ENCODE results near the gene COMMD1. TPM values are rescaled to one million over a fixed set of nuclear protein-coding genes. Genes with fewer than 3 reads are reported as not detected.
"Not testable (repeated sequence)": the region's sequence is repeated elsewhere in the genome, so short reads cannot be mapped to it uniquely, and the experiment has no call there.

COMMD1 gene
- 53.5 and 54.0 TPM in 2 replicates for total RNA-seq (2012; rRNA removed)

- H3K4me3 ChIP-seq (ENCODE audit: low read length): peak within 1 kb of the TSS; percentile 99
- peaks cover 9% of the 10 kb centered on the region for H3K4me1 ChIP-seq (ENCODE audit: control insufficient read depth, insufficient read depth, low read length)
- H3K36me3 ChIP-seq (ENCODE audit: insufficient read depth, low read length): no peaks in the 10 kb centered on the region
- H3K27me3 ChIP-seq (ENCODE audit: control insufficient read depth, insufficient read depth, low read length): no peaks in the 10 kb centered on the region
- H3K4me2 ChIP-seq (ENCODE audit: low read length): peak within 1 kb of the TSS; percentile 98
- peak within 1 kb of the TSS; percentile 93 for H3K9ac ChIP-seq (ENCODE audit: low read depth, low read length)
- H3K9me3 ChIP-seq (replicated peaks; ENCODE audit: low read length): no peaks in the 10 kb centered on the region
These were observed at the start of gene COMMD1 for GRCh38 chr2:61905372-61906185. Gene COMMD1 (plus strand): TSS chr2:61905674. CDS start chr2:61905679, 5 bp downstream.

DNA sequence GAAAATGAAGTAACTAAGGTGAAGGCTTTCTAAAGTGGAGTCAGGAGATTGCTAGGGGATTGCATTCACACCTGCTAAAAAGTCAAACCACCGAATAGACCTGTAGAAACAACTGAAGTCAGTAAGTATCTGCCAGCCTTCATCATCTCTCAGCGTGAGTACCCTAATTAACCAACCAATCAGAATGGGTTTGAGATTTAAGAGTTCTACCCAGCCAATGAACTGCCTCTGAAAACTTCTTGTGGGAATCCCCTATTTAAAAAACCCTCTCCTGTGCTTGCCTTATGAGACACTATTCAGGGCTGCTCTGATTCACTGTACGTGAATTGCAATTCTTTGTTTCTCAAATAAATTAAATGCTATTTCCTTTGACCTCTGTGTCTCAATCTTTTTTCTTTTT, 48.2 kb upstream of the COMMD1 start:
- Histone ChIP-seq H3K27me3 (ENCODE audit: control insufficient read depth, insufficient read depth, low read length) (no peaks in the 10 kb centered on the region), H3K4me2 (ENCODE audit: low read length) (no peak overlapping the region), H3K36me3 (ENCODE audit: insufficient read depth, low read length) (no peaks in the 10 kb centered on the region)

DNA sequence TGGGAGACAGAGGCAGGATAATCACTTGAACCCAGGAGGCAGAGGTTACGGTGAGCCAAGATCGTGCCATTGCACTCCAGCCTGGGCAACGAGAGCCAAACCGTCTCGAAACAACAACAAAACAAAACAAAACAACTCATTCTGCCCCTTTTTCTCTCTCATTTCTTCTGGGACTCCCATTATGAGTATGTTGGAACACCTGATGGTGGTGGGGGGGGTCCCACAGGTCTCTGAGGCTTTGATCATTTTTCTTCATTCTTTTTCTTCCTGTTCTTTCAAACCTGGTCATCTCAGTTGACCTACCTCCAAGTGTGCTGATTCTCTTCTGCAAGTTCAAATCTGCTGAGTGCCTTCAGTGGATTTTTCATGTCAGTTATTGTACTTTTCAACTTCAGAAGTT, 43.4 kb upstream of the COMMD1 start:
- Histone ChIP-seq H3K27me3 (ENCODE audit: control insufficient read depth, insufficient read depth, low read length) (no peaks in the 10 kb centered on the region), H3K4me2 (ENCODE audit: low read length) (no peak overlapping the region), H3K36me3 (ENCODE audit: insufficient read depth, low read length) (peaks cover 27% of the 10 kb centered on the region), H3K4me1 (ENCODE audit: control insufficient read depth, insufficient read depth, low read length) (no peaks in the 10 kb centered on the region), H3K4me3 (ENCODE audit: low read length) (no peak overlapping the region), H3K9ac (ENCODE audit: low read depth, low read length) (no peak overlapping the region), H3K9me3 (replicated peaks; ENCODE audit: low read length) (no peaks in the 10 kb centered on the region)

More for the DNA sequence above, 48.2 kb upstream of the COMMD1 start:
- no peak overlapping the region for H3K9ac ChIP-seq (ENCODE audit: low read depth, low read length)
- peaks cover 3% of the 10 kb centered on the region for H3K4me1 ChIP-seq (ENCODE audit: control insufficient read depth, insufficient read depth, low read length)
- no peak overlapping the region for H3K4me3 ChIP-seq (ENCODE audit: low read length)
- no peaks in the 10 kb centered on the region for H3K9me3 ChIP-seq (replicated peaks; ENCODE audit: low read length)

DNA sequence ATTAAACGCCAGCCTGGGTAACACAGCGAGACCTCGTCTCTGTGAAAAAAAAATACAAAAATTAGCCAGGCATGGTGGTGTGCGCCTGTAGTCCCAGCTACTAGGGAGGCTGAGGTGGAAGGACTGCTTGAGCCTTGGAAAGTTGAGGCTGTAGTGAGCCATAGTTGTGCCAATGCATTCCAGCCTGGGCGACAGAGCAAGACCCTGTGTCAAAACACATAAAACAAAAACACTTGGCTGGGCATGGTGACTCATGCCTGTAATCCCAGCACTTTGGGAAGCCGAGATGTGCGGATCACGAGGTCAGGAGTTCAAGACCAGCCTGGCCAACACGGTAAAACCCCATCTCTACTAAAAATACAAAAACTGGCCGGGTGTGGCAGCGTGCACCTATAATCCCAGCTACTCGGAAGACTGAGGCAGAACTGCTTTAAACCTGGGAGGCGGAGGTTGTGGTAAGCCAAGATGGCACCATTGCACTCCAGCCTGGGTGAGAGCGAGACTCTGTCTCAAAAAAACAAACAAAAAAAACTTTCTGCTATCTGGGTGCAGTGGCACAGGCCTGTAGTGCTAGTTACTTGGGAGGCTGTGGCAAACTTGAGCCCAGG, 38.9 kb upstream of the COMMD1 start:
- H3K9ac ChIP-seq (ENCODE audit: low read depth, low read length); H3K27me3 ChIP-seq (ENCODE audit: control insufficient read depth, insufficient read depth, low read length); H3K4me1 ChIP-seq (ENCODE audit: control insufficient read depth, insufficient read depth, low read length); H3K4me2 ChIP-seq (ENCODE audit: low read length); H3K9me3 ChIP-seq (replicated peaks; ENCODE audit: low read length); H3K4me3 ChIP-seq (ENCODE audit: low read length): not testable (repeated sequence)
- H3K36me3 ChIP-seq (ENCODE audit: insufficient read depth, low read length): peaks cover 63% of the 10 kb centered on the region

GRCh38 chr2:61876400-61876799, 29.1 kb upstream of the COMMD1 start:
- Histone ChIP-seq H3K4me3 (ENCODE audit: low read length) (no peak overlapping the region), H3K27me3 (ENCODE audit: control insufficient read depth, insufficient read depth, low read length) (no peaks in the 10 kb centered on the region), H3K4me2 (ENCODE audit: low read length) (no peak overlapping the region), H3K9me3 (replicated peaks; ENCODE audit: low read length) (no peaks in the 10 kb centered on the region), H3K36me3 (ENCODE audit: insufficient read depth, low read length) (peaks cover 88% of the 10 kb centered on the region), H3K4me1 (ENCODE audit: control insufficient read depth, insufficient read depth, low read length) (no peaks in the 10 kb centered on the region), H3K9ac (ENCODE audit: low read depth, low read length) (no peak overlapping the region)

DNA sequence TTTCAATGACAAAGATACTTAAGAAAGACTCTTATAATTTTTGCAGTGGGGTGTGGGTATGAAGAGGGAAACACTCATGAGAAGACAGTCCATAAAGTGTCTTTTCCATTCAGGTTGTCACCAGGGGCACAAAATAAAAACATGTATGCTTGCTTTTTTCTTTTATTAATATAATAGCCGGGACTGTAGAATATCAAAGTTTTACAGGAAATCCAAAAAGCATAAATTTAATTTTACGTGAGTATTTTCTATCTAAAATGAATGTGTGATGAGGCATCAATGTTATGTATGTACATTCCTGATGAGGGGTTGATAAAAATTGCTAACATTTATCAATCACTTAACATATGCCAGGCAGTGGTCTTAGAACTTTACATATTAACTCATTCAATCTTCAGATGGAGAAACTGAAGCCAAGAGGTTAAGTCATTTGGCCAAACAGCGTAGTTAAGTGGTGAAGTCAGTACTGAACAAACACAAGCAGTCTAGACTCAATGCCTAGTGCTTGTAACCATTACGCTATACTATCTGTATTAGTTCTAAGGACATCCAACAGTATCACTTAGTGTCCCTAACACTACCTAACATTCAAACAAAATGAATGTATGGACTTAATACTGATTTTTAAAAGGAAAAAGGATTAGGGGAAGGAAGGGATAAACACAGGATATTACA, 27.8 kb upstream of the COMMD1 start:
- H3K4me2 ChIP-seq (ENCODE audit: low read length): no peak overlapping the region
- no peaks in the 10 kb centered on the region for H3K9me3 ChIP-seq (replicated peaks; ENCODE audit: low read length)
- H3K4me1 ChIP-seq (ENCODE audit: control insufficient read depth, insufficient read depth, low read length): no peaks in the 10 kb centered on the region
- no peak overlapping the region for H3K4me3 ChIP-seq (ENCODE audit: low read length)
- H3K27me3 ChIP-seq (ENCODE audit: control insufficient read depth, insufficient read depth, low read length): no peaks in the 10 kb centered on the region
- peaks cover 88% of the 10 kb centered on the region for H3K36me3 ChIP-seq (ENCODE audit: insufficient read depth, low read length)
- H3K9ac ChIP-seq (ENCODE audit: low read depth, low read length): no peak overlapping the region

DNA sequence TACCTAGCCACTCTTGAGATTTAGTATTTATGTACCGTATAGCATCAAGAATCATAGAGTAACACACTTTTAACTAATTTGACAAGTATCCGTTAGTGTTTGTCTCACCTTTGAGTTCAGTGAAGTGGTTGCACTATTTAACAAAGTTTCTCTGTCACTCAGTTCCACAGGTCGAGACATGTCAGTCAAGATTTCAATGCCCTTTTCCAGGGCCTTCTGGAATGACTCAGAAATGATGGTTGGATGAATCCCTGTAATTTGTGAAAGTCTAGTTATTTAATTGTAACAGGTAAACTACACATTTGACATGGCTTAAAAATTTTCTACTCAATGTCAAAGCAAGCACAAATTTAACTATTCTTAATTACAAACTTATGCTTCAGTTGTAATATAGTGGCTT, 26.7 kb upstream of the COMMD1 start:
- H3K9ac ChIP-seq (ENCODE audit: low read depth, low read length): no peak overlapping the region

DNA sequence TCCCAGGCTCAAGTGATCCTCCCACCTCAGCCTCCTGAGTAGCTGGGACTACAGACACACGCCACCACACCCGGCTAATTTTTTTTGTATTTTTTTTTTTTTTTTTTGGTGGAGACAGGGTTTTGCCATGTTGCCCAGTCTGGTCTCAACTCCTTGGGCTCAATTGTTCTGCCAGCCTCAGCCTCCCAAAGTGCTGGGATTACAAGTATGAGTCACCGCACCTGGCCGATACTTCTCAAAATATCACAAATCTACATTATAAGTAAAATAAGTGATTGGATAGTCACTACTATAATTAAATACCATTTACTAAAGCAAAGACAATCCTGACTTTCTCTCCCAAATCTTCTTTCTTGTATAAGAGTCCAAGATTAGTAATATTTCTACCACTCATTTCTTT, 26.1 kb upstream of the COMMD1 start:
- not testable (repeated sequence) for H3K4me3 ChIP-seq (ENCODE audit: low read length); H3K4me1 ChIP-seq (ENCODE audit: control insufficient read depth, insufficient read depth, low read length); H3K27me3 ChIP-seq (ENCODE audit: control insufficient read depth, insufficient read depth, low read length); H3K4me2 ChIP-seq (ENCODE audit: low read length); H3K9me3 ChIP-seq (replicated peaks; ENCODE audit: low read length); H3K9ac ChIP-seq (ENCODE audit: low read depth, low read length)
- peaks cover 90% of the 10 kb centered on the region for H3K36me3 ChIP-seq (ENCODE audit: insufficient read depth, low read length)

More for the DNA sequence above, 26.7 kb upstream of the COMMD1 start:
- Histone ChIP-seq H3K4me3 (ENCODE audit: low read length) (no peak overlapping the region), H3K4me2 (ENCODE audit: low read length) (no peak overlapping the region), H3K27me3 (ENCODE audit: control insufficient read depth, insufficient read depth, low read length) (no peaks in the 10 kb centered on the region), H3K4me1 (ENCODE audit: control insufficient read depth, insufficient read depth, low read length) (no peaks in the 10 kb centered on the region), H3K36me3 (ENCODE audit: insufficient read depth, low read length) (peaks cover 91% of the 10 kb centered on the region), H3K9me3 (replicated peaks; ENCODE audit: low read length) (no peaks in the 10 kb centered on the region)

DNA sequence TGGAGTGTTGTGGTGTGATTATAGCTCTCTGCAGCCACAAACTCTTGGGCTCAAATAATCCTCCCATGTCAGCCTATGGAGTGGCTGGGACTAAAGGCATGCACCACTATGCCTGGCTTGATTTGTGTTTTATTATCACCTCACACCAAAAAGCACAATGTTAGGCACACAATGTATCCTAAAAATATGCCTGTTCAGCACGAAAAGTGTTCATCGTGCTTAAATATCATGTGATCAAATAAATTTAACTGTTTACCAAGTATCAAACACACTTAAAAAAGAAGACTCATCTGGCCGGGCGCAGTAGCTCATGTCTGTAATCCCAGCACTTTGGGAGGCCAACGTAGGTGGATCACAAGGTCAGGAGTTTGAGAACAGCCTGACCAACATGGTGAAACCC, 22.6 kb upstream of the COMMD1 start:
- Histone ChIP-seq H3K4me3 (ENCODE audit: low read length) (no peak overlapping the region), H3K36me3 (ENCODE audit: insufficient read depth, low read length) (peaks cover 68% of the 10 kb centered on the region)

GRCh38 chr2:61885896-61886603, 19.4 kb upstream of the COMMD1 start:
- H3K4me3 ChIP-seq (ENCODE audit: low read length): peak overlapping the region; percentile 89
- H3K9ac ChIP-seq (ENCODE audit: low read depth, low read length): no peak overlapping the region

More for the DNA sequence above, 22.6 kb upstream of the COMMD1 start:
- H3K27me3 ChIP-seq (ENCODE audit: control insufficient read depth, insufficient read depth, low read length): no peaks in the 10 kb centered on the region
- no peak overlapping the region for H3K9ac ChIP-seq (ENCODE audit: low read depth, low read length)
- no peaks in the 10 kb centered on the region for H3K9me3 ChIP-seq (replicated peaks; ENCODE audit: low read length)
- peaks cover 12% of the 10 kb centered on the region for H3K4me1 ChIP-seq (ENCODE audit: control insufficient read depth, insufficient read depth, low read length)
- no peak overlapping the region for H3K4me2 ChIP-seq (ENCODE audit: low read length)

DNA sequence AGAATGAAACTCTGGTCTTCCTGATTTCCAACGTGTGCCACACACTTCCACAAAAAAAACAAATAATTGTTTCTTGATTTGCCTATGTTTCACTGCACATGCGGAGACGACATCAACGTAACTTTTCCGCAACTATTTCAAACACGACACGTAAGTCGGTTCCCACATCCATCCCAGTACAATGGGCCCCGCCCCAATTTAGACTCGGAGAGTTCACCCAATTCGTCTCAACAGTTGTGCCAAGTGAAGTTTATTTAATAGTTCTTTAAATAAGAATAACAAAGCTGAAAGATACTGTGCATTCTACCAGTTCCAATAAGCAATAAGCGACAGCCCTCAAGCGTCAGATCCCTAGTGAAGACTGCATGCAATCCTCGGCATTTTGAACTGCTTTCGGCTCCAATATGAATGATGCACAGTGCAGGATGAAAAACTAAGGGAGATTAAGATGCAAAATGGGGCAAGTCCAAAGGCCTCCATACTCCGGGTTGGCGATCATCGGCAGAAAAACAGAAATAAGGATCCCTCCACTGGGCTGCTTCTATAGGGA, 17.7 kb upstream of the COMMD1 start:
- Histone ChIP-seq H3K4me1 (ENCODE audit: control insufficient read depth, insufficient read depth, low read length) (peaks cover 12% of the 10 kb centered on the region), H3K9ac (ENCODE audit: low read depth, low read length) (peak overlapping the region; percentile 99), H3K4me2 (ENCODE audit: low read length) (peak overlapping the region; percentile 92), H3K36me3 (ENCODE audit: insufficient read depth, low read length) (peaks cover 27% of the 10 kb centered on the region), H3K9me3 (replicated peaks; ENCODE audit: low read length) (no peaks in the 10 kb centered on the region), H3K4me3 (ENCODE audit: low read length) (peak overlapping the region; percentile 89), H3K27me3 (ENCODE audit: control insufficient read depth, insufficient read depth, low read length) (no peaks in the 10 kb centered on the region)

More at GRCh38 chr2:61885896-61886603, 19.4 kb upstream of the COMMD1 start:
- Histone ChIP-seq H3K9me3 (replicated peaks; ENCODE audit: low read length) (no peaks in the 10 kb centered on the region), H3K36me3 (ENCODE audit: insufficient read depth, low read length) (peaks cover 42% of the 10 kb centered on the region), H3K27me3 (ENCODE audit: control insufficient read depth, insufficient read depth, low read length) (no peaks in the 10 kb centered on the region), H3K4me1 (ENCODE audit: control insufficient read depth, insufficient read depth, low read length) (peaks cover 12% of the 10 kb centered on the region), H3K4me2 (ENCODE audit: low read length) (peak overlapping the region; percentile 92)
